ENCODE measurements around the gene CEMIP. TPM values are rescaled to one million over a fixed set of nuclear protein-coding genes. Genes with fewer than 3 reads are reported as not detected.

CEMIP gene
- total RNA-seq, 1 donor: 687 TPM

DNA sequence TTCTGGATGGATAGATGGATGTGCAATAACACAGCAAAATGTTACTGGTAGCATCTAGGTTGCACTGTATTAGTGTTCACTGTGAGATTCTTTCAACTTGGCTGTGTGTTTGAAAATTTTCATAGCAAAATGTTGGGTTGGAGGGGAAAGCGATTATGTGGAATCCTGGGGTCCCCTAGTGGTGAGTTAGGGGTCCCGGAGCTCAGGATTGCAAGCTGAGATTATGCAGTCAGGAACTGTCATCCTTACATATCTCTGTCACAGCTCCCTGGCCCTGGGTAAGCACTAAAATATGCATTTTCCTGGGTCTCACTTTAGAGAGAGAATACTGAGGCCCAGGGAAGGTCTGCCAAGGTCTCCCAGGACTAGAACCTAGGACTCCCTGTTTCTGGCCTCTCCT lies 77.2 kb downstream of the CEMIP start:
- Histone ChIP-seq H2AFZ (ENCODE audit: low read length) (no peak overlapping the region), H3K36me3 (ENCODE audit: insufficient read depth, low read length) (peaks cover 69% of the 10 kb centered on the region), H3K4me1 (ENCODE audit: insufficient read depth, low read length) (peaks cover 8% of the 10 kb centered on the region), H3K4me2 (ENCODE audit: insufficient read depth, low read length) (no peak overlapping the region), H3K27ac (ENCODE audit: low read depth, low read length) (no peak overlapping the region), H3K79me2 (ENCODE audit: insufficient read depth, low read length) (no peaks in the 10 kb centered on the region), H3K27me3 (ENCODE audit: insufficient read depth, low read length) (no peaks in the 10 kb centered on the region), H4K20me1 (ENCODE audit: insufficient read depth, low read length) (peaks cover 60% of the 10 kb centered on the region), H3K9me3 (ENCODE audit: low read depth, low read length) (no peaks in the 10 kb centered on the region), H3K4me3 (ENCODE audit: insufficient read depth, low read length) (no peak overlapping the region)
- no peak for DNase-seq (ENCODE audit: insufficient read length, low spot score, missing footprints)
- TF ChIP-seq, protein P1, sequence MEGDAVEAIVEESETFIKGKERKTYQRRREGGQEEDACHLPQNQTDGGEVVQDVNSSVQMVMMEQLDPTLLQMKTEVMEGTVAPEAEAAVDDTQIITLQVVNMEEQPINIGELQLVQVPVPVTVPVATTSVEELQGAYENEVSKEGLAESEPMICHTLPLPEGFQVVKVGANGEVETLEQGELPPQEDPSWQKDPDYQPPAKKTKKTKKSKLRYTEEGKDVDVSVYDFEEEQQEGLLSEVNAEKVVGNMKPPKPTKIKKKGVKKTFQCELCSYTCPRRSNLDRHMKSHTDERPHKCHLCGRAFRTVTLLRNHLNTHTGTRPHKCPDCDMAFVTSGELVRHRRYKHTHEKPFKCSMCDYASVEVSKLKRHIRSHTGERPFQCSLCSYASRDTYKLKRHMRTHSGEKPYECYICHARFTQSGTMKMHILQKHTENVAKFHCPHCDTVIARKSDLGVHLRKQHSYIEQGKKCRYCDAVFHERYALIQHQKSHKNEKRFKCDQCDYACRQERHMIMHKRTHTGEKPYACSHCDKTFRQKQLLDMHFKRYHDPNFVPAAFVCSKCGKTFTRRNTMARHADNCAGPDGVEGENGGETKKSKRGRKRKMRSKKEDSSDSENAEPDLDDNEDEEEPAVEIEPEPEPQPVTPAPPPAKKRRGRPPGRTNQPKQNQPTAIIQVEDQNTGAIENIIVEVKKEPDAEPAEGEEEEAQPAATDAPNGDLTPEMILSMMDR (IDR thresholded peaks at IDR 0.05; ENCODE audit: extremely low read depth, low read depth, low read length): peak; percentile 36

DNA sequence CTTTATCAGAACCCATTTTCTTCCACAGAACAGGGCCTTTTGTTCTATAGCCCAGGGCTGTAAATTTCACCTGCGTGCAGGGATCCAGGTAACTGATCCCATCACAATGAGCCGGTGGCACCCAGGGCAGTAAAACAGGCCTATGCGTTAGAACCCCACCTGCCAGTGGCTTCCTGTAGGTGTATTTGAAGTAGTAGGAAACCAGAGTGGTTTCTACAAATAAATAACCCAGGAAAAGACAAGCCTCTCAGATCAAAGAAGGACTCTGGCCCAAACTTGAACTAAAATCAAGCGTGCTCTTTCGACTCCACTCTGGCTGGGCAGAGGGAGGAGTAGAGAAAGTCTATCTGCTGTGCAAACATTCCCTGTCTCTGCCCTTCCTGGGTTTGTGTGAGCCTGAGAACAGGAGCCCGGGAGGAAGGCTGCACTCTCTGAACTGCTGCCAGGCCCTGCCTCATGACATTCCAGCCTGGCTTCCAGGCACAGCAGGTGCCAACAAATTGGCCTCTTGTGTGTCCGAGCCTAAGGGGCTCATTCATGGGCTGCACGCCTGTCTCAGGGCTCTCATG lies 77.7 kb downstream of the CEMIP start:
- H3K4me2 ChIP-seq (ENCODE audit: insufficient read depth, low read length): no peak overlapping the region
- peaks cover 69% of the 10 kb centered on the region for H3K36me3 ChIP-seq (ENCODE audit: insufficient read depth, low read length)
- peaks cover 8% of the 10 kb centered on the region for H3K4me1 ChIP-seq (ENCODE audit: insufficient read depth, low read length)
- H3K79me2 ChIP-seq (ENCODE audit: insufficient read depth, low read length): no peaks in the 10 kb centered on the region
- no peak overlapping the region for H3K27ac ChIP-seq (ENCODE audit: low read depth, low read length)
- H4K20me1 ChIP-seq (ENCODE audit: insufficient read depth, low read length): peaks cover 65% of the 10 kb centered on the region
- H3K9me3 ChIP-seq (ENCODE audit: low read depth, low read length): no peaks in the 10 kb centered on the region
- no peak overlapping the region for H3K4me3 ChIP-seq (ENCODE audit: insufficient read depth, low read length)
- H2AFZ ChIP-seq (ENCODE audit: low read length): no peak overlapping the region
- TF ChIP-seq, protein P1 (IDR thresholded peaks at IDR 0.05; ENCODE audit: extremely low read depth, low read depth, low read length): no peak
- no peaks in the 10 kb centered on the region for H3K27me3 ChIP-seq (ENCODE audit: insufficient read depth, low read length)
- no peak for DNase-seq (ENCODE audit: insufficient read length, low spot score, missing footprints)

DNA sequence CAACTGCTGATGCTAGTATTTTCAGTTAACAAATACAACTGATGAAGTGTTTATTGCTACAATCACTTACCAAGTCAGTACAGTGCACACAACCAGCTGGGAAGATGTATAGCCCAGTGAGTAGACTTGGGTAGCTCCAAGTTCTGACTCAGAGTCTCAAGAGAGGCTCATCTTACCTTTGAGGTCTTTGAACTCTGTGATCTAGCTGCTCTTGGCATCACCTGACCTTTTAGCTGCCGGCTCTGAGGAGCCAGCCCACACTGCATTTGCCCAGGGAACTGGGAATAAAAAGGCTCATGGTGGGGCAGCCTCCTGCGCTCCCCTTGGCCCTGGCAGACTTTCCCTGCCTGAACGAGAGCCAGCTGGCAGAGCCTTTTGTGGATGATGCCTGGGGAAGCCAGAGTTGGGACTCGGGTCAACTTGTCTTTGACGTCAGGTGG lies 82.6 kb downstream of the CEMIP start:
- TF ChIP-seq, protein P1 (IDR thresholded peaks at IDR 0.05; ENCODE audit: extremely low read depth, low read depth, low read length): no peak
- no peak for DNase-seq (ENCODE audit: insufficient read length, low spot score, missing footprints)
- H3K4me2 ChIP-seq (ENCODE audit: insufficient read depth, low read length): no peak overlapping the region
- H3K4me3 ChIP-seq (ENCODE audit: insufficient read depth, low read length): no peak overlapping the region
- peaks cover 63% of the 10 kb centered on the region for H4K20me1 ChIP-seq (ENCODE audit: insufficient read depth, low read length)
- peak overlapping the region; percentile 17 for H3K27ac ChIP-seq (ENCODE audit: low read depth, low read length)
- H3K79me2 ChIP-seq (ENCODE audit: insufficient read depth, low read length): no peaks in the 10 kb centered on the region
- H3K27me3 ChIP-seq (ENCODE audit: insufficient read depth, low read length): no peaks in the 10 kb centered on the region
- no peaks in the 10 kb centered on the region for H3K4me1 ChIP-seq (ENCODE audit: insufficient read depth, low read length)
- no peaks in the 10 kb centered on the region for H3K9me3 ChIP-seq (ENCODE audit: low read depth, low read length)
- H3K36me3 ChIP-seq (ENCODE audit: insufficient read depth, low read length): peaks cover 72% of the 10 kb centered on the region
- no peak overlapping the region for H2AFZ ChIP-seq (ENCODE audit: low read length)

DNA sequence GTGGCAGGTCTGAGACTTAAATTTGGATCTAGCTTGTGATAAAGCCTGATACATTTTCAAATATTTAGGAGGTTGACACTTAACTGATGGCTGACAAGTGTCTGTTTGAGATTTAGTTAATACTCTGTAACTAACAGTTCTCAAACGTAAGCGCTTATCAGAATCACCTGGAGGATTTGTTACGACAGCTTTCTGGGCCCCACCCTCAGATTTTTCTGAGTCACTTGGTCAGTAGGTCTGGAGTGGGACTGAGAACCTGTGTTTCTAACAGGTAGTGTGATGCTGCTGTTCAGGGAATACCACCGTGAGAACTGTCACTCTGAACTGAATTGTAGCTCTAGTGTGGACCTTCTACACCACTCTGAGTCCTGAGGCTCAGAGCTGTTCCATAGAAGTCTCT lies 85.5 kb downstream of the CEMIP start:
- no peak overlapping the region for H2AFZ ChIP-seq (ENCODE audit: low read length)
- H3K9me3 ChIP-seq (ENCODE audit: low read depth, low read length): no peaks in the 10 kb centered on the region
- no peak overlapping the region for H3K27ac ChIP-seq (ENCODE audit: low read depth, low read length)
- no peaks in the 10 kb centered on the region for H3K4me1 ChIP-seq (ENCODE audit: insufficient read depth, low read length)
- H3K4me2 ChIP-seq (ENCODE audit: insufficient read depth, low read length): no peak overlapping the region
- DNase-seq (ENCODE audit: insufficient read length, low spot score, missing footprints): no peak
- H3K27me3 ChIP-seq (ENCODE audit: insufficient read depth, low read length): no peaks in the 10 kb centered on the region
- no peaks in the 10 kb centered on the region for H3K79me2 ChIP-seq (ENCODE audit: insufficient read depth, low read length)
- peaks cover 77% of the 10 kb centered on the region for H4K20me1 ChIP-seq (ENCODE audit: insufficient read depth, low read length)
- TF ChIP-seq, protein P1 (IDR thresholded peaks at IDR 0.05; ENCODE audit: extremely low read depth, low read depth, low read length): no peak
- peaks cover 90% of the 10 kb centered on the region for H3K36me3 ChIP-seq (ENCODE audit: insufficient read depth, low read length)
- H3K4me3 ChIP-seq (ENCODE audit: insufficient read depth, low read length): no peak overlapping the region
